Left renal pelvis (tissue), 4 donors: ENCODE data around the gene ZSWIM6. TPM values are rescaled to one million over a fixed set of nuclear protein-coding genes. Genes with fewer than 3 reads are reported as not detected.

Source experiments
- DNase-seq, 4 donors: peaks; one replicate each; pipeline ENCODE4 v3.0.0-alpha.2; 2013; ENCODE audit warnings: low read depth in 4 of 4, low spot score in 3 of 4
- polyA plus RNA-seq, 4 donors: library from polyadenylated mRNA; unstranded; fragments of 120-200 nt; gene quantifications; one replicate each; pipeline ENCODE4 v1.2.1, GENCODE V29; 2013; ENCODE audit not compliant: insufficient read length in 4 of 4

ZSWIM6 gene
- polyA plus RNA-seq, 4 donors, result 17.9 to 33.0 (median 29.1) TPM

GRCh38 chr5:61582205-61582820, 250.3 kb downstream of the ZSWIM6 start:
- DNase-seq, result no peak

DNA sequence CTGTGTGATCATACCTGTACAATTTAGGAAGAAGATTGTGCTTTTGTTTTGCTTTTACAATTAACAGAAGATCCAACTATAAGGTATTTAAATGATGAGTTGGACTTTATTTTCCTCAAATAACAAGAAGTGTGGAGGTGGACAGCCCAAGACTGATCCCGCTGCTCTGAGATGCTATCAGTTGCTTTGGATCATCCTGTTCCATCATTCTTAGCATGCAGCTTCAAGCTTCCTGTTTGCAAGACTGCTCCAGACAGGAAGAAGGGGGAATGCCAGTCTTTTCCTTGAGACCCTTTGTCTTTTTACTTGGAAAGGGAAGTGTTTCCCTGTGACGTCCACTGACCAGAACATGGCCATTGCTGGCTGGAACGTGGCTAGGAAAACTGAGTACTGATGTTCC, 250.8 kb downstream of the ZSWIM6 start:
- DNase-seq, result no peak

DNA sequence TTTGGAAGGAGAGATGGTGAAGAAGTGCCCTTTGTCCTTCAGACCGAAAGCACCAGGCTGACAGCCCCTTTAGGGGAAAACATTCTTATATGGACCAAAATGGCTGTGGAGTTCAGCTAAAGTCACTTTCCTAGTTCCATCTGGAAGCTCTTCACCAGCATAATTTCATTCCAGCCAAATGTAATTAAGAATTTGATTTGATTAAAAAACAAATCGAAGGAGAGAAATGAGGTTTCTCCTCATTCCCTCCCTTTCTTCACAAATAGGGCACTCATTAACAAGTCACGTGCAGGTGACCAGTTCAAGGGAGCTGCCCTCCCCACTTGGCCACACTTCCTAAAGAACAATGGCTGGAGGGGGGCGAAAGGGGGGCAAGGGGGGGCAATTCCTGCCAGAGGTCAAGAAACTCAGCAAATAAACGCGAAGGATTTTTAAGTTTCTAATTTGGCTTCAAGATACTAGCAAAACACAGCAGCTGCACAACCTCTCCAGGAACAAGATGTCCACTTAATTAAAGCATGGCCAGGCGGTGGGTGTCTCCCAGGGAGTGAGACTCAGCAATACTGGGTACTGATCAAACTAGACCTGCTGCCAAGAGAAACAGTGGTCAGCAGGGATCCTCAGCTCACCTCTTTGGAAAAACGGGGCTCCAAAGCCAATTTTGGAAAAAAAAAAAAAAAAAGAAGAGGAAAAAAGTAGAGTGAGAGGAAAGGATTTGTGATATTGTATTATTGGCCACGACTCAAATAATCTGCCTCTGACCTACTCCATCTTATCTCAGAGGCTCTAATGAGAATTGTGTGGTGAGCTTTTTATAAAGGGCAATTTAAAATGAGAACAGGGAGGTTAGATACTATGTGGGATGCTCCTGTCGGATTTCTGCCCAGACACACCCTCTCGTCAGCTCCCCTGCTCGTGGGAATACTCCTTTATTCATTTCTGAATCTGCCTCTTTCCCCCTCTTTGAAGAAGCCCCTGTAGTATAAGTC, 254.3 kb downstream of the ZSWIM6 start:
- no peak for DNase-seq

DNA sequence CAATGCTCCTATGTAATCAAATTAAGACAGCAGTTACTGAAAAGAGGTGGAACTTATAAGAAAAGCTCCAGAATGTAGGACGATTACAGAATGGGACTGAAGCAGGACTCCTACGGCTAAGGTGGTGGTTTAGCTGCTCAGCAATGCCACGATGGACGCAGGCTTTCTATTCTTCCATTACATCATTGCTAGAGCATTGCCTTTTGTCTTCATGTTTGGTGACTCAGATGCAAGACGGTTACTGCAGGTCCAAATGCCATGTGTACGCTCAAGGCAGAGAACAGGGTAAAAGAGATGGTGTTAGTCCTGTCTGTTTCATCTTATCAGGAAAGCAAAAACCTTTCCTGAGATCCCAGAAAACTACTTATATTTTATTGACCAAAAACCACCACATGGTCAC, 255.1 kb downstream of the ZSWIM6 start:
- DNase-seq, result no peak

GRCh38 chr5:61588216-61588615, 256.2 kb downstream of the ZSWIM6 start:
- DNase-seq, result no peak

DNA sequence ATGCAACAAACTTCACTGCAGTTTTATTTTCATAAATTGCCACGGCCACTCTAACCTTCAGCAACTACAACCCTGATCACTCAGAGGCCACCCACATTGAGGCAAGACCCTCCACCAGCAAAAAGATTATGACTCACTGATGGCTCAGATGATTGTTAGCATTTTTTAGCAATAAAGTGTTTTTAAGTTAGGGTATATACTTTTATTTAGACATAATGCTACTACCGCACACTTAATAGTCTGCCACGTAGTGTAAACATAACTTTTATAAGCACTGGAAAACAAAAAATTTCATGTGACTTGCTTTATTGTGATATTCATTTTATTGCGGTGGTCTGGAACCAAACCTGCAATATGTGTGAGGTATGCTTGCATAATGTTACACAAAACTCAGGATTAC, 257.9 kb downstream of the ZSWIM6 start:
- DNase-seq, result no peak

DNA sequence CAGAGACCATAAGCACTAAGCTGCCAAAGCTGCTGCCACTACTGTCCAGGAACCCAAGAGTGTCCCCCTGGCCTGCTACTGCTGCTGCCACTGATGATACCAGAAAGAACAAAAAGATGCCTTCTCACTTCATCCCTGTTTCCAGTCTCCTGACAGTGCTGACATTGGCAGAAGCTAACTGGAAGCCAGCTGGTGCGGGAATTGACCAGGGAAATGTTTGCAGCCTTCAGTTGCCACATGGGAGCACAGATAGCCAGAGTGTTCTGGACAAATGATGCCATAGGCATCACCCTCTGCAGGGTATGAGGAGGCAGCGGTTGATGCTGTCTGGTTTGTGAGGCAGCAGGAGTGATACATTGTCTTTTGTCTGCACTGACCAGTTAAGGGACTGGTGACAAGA, 258.4 kb downstream of the ZSWIM6 start:
- no peak for DNase-seq

DNA sequence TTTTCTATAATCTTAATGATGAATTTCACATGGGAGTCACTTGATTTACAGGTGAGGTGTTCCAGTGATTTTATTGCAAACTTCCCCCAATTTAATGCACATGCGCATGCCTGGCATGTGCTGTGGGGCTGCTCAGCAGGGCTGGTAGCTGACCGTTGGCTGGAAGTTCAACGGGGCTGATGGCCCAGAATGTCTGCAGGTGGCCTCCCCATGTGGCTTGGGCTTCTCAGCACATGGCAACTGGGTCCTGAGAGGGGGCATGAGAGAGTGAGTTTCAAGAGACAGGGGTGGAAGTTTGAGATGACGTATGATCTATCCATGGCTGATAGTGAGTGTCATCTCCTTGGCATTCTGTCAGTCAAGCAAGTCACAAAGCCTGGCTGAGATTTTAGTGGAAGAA, 259.8 kb downstream of the ZSWIM6 start:
- no peak for DNase-seq

DNA sequence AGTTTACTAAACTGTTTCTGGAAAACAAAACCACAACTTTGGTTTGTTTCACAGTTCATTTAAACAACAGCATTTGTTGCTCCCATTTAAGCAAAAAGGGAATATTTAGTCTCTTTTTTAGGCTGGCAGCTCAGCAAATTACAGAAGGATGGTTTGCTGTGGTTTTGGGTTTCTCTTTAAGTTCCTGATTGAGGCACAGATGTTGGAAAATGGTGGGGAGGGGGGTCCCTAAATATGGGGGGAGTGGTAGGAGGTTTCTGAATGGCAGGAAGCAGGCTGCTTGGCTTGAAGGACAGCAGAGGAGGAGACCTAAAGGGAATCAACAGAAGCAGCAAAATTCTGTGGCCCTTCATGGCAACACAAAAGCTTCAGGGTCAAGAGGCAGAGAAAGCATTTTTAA, 263.4 kb downstream of the ZSWIM6 start:
- DNase-seq, result no peak

Other genes starting within 250 kb of the ZSWIM6 start
- 100 to 1,000 TPM in 1 of 4 donors, 10 to 100 TPM in 3; 70.3 to 106 (median 84.1) TPM for gene SMIM15, start 169.8 kb upstream of the ZSWIM6 start, polyA plus RNA-seq